ENCODE measurements around the gene ZNF329. TPM values are rescaled to one million over a fixed set of nuclear protein-coding genes. Genes with fewer than 3 reads are reported as not detected.

Gene ZNF329
- polyA plus RNA-seq, 2 of the 4 experiments (the other 2 are of a cell fraction): 2.7 to 5.7 TPM

DNA sequence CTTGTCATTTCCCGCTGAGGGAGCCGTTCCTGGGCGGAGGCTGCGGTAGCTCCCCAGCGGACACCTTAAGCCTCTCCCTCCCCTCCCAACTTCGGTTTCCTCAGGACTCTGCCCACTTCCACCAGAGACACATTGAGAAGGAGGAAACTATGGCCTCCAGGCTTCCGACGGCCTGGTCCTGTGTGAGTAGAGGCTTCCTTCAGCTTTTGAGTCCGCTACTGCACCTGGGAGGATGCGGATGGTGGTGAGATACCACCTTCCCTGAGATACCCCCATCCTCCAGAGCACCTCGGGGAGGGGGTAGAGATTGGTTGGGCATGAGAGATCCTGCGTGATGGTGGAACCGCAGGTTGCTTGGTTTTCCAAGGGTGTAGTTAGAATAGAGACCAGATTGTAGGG is 33.2 kb upstream of the ZNF329 start:
- WGBS (ENCODE audit: missing lambda C conversion rate): 32% methylated on average over 13 of the region's 13 CpGs
- ChIA-PET CTCF (interaction anchor here (1.4 kb wide), 1 partner anchor 223 kb away, joined by 4 read pairs; no protein-coding TSS in a partner anchor), POLR2A (interaction anchor here (0.6 to 2.2 kb wide), 16 partner anchors 11 to 551 kb away, joined by 3 to 22 read pairs (median 4); partner anchors contain the start of genes ERVK3-1, ZNF329, ZNF417 and ZNF497)
- DNase-seq (ENCODE audit: low read depth in 1 of 2, low spot score in 1 of 2): no peak
- Histone ChIP-seq H3K4me3 (peak overlapping the region; percentile 83), H3K9me3 (peaks cover 95% of the 10 kb centered on the region), H3K27ac (peak overlapping the region; percentile 92 to 94), H3K4me2 (peak overlapping the region; percentile 69), H3K4me1 (no peaks in the 10 kb centered on the region)
- no peak; a peak in 1 of 6 replicates for ATAC-seq
- no peak for TF ChIP-seq TP53 (CRISPR knock-in tag; IDR thresholded peaks at IDR 0.05)
- no peak for TF ChIP-seq HDAC2 (IDR thresholded peaks at IDR 0.05)
- no peak for TF ChIP-seq SREBF2 (IDR thresholded peaks at IDR 0.05)
- no peak for TF ChIP-seq RCOR1 (IDR thresholded peaks at IDR 0.05; ENCODE audit: low read depth, low read length)
- TF ChIP-seq ESRRA (IDR thresholded peaks at IDR 0.05; ENCODE audit: borderline replicate concordance, low read length): no peak
- TF ChIP-seq ELK1 (IDR thresholded peaks at IDR 0.05; ENCODE audit: low read depth, low read length): no peak
- no peak for TF ChIP-seq NPAS2 (CRISPR knock-in tag; IDR thresholded peaks at IDR 0.05; ENCODE audit: borderline replicate concordance)
- no peak for TF ChIP-seq RAD21 (conservative IDR thresholded peaks at IDR 0.05 in 1 of 2, IDR thresholded peaks at IDR 0.05 in 1 of 2)
- TF ChIP-seq, protein P1, sequence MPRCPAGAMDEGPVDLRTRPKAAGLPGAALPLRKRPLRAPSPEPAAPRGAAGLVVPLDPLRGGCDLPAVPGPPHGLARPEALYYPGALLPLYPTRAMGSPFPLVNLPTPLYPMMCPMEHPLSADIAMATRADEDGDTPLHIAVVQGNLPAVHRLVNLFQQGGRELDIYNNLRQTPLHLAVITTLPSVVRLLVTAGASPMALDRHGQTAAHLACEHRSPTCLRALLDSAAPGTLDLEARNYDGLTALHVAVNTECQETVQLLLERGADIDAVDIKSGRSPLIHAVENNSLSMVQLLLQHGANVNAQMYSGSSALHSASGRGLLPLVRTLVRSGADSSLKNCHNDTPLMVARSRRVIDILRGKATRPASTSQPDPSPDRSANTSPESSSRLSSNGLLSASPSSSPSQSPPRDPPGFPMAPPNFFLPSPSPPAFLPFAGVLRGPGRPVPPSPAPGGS (IDR thresholded peaks at IDR 0.05): no peak
- TF ChIP-seq GATA3 (IDR thresholded peaks at IDR 0.05; ENCODE audit: borderline replicate concordance): no peak
- TF ChIP-seq EP300 (IDR thresholded peaks at IDR 0.05): no peak
- TF ChIP-seq ZC3H11A (IDR thresholded peaks at IDR 0.05): no peak
- no peak for TF ChIP-seq CBX8 (IDR thresholded peaks at IDR 0.05)
- no peak for TF ChIP-seq CEBPB (IDR thresholded peaks at IDR 0.05)
- TF ChIP-seq PBX3 (IDR thresholded peaks at IDR 0.05): no peak
- TF ChIP-seq BHLHE40 (IDR thresholded peaks at IDR 0.05; ENCODE audit: low read depth, low read length): no peak
- TF ChIP-seq RNF2 (IDR thresholded peaks at IDR 0.05; ENCODE audit: borderline replicate concordance, low read depth): no peak
- TF ChIP-seq, protein P2, sequence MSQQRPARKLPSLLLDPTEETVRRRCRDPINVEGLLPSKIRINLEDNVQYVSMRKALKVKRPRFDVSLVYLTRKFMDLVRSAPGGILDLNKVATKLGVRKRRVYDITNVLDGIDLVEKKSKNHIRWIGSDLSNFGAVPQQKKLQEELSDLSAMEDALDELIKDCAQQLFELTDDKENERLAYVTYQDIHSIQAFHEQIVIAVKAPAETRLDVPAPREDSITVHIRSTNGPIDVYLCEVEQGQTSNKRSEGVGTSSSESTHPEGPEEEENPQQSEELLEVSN (IDR thresholded peaks at IDR 0.05; ENCODE audit: borderline replicate concordance, low read depth): no peak
- no peak for TF ChIP-seq ZSCAN20 (CRISPR knock-in tag; IDR thresholded peaks at IDR 0.05)
- FAIRE-seq: no peak

DNA sequence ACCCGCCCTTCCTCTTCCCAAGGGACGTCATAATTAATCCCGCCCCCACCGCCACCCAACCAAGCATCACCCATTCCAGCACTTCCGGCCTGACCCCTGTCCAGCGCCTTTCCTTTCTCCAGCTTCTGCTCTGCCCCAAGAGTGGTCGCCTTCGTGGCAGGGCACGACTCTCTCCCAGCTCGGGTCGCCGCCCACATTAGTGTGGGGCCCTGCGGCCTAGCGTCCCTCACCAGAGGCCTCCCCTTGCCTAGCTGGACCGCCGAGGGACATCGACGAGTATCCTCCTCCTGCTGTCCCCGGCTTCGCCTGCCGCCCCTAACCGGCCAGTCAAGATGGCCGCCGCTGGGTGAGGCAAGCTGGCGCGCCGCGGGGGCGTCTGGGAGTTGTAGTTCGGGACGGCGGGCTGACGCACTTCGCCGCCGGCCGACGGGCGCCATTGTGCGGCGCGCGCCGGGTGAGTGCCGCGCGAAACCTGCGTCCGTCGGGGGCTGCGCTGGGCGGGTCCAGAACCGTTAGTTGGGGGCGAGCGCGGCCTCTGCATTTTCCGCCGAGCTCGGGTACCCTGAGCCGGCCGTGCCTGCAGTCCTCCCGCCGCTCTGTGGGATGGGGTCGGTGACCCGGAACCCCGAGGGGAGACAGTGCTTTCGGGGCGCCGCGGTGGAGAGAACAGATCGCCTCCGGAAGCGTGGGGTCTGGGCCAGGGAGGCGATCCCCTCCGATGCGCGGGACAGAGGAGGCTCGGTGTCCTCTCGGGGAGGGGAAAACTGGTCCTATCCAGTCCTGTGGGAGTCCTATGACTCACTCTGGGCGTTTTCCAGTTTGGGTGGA is 32.6 kb upstream of the ZNF329 start, which contains the start of gene ZNF274:
Gene ZNF274 (plus strand): TSS at position 73 of the 828 bp plus-strand sequence. CDS start 905 bp downstream, outside the sequence.
- DNase-seq (ENCODE audit: low read depth in 1 of 2, low spot score in 1 of 2): peak; percentile 96 to 98
- ChIA-PET CTCF (interaction anchor here (1.4 kb wide), 1 partner anchor 223 kb away, joined by 4 read pairs; no protein-coding TSS in a partner anchor), POLR2A (interaction anchor here (0.6 to 2.2 kb wide), 19 partner anchors 12 to 551 kb away, joined by 3 to 22 read pairs (median 4); partner anchors contain the start of genes ERVK3-1, ZNF329, ZNF417 and ZNF497)
- H3K9me3 ChIP-seq: peaks cover 95% of the 10 kb centered on the region
- H3K4me1 ChIP-seq: no peaks in the 10 kb centered on the region
- H3K4me2 ChIP-seq: peak within 1 kb of the TSS; percentile 69
- peak within 1 kb of the TSS; percentile 83 for H3K4me3 ChIP-seq
- FAIRE-seq: no peak
- peak within 1 kb of the TSS; percentile 92 to 94 for H3K27ac ChIP-seq
- 3% methylated on average over 38 of the region's 80 CpGs for WGBS (ENCODE audit: missing lambda C conversion rate)
- ATAC-seq: peak; percentile 96
- TF ChIP-seq HOXB5 (CRISPR knock-in tag; IDR thresholded peaks at IDR 0.05): no peak
- no peak for TF ChIP-seq KDM5A (IDR thresholded peaks at IDR 0.05)
- no peak for TF ChIP-seq FOSB (CRISPR knock-in tag; IDR thresholded peaks at IDR 0.05)
- TF ChIP-seq FOXS1 (CRISPR knock-in tag; IDR thresholded peaks at IDR 0.05): no peak
- TF ChIP-seq ATOH8 (CRISPR knock-in tag; IDR thresholded peaks at IDR 0.05; ENCODE audit: low read depth): no peak
- no peak; the same call in 2 of the 3 replicates for TF ChIP-seq CTCF (IDR thresholded peaks at IDR 0.05)
- TF ChIP-seq TFCP2L1 (CRISPR knock-in tag; IDR thresholded peaks at IDR 0.05): no peak
- TF ChIP-seq JUN (IDR thresholded peaks at IDR 0.05): peak in 1 of 2 experiments; percentile 93; a peak in 4 of 5 replicates
- TF ChIP-seq MYC (IDR thresholded peaks at IDR 0.05; ENCODE audit: borderline replicate concordance, low read length): peak; percentile 16; the same call in 1 of the 2 replicates
